ENCODE results near the gene CCDC134.

The CCDC134 gene

DNA sequence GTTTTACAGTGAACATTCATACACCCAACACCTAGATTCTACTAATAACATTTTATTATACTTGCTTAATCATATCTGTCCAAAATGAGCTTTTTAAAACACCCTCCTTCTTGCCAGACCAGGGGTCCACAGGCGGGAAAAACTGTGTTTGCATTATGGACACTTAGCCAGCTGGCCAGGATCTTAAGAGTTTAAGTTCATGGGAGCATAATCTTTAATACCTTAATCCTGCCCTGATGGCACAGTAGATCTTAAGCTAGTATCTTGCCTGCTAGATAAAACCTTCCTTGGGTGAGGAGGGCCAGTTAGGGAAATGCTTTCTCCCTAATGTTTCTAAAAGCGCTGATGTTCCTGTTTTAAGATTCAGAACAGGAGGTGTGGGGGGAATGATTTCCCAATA, 13.1 kb upstream of the CCDC134 start:
- no peak for DNase-seq (ENCODE audit: low read depth)

DNA sequence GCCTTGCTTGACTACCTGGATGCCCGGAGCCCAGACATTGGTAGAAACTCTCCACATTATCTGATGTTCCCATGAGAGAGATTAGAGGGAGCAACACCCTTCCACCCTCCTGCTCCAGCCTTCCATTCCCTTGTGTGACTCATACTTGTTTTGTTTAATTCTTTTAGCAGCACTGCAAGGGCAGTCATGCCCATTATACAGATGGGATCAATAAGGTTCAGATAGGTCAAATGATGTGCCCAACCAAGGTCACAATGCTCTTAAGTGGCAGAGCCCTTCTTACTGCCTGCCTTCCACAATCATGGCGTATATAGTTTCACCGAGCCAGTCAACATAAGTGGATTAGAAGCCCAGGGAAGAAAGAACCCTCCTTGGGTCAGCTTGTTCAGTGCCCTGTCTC, 6.6 kb upstream of the CCDC134 start:
- no peak for DNase-seq (ENCODE audit: low read depth)

DNA sequence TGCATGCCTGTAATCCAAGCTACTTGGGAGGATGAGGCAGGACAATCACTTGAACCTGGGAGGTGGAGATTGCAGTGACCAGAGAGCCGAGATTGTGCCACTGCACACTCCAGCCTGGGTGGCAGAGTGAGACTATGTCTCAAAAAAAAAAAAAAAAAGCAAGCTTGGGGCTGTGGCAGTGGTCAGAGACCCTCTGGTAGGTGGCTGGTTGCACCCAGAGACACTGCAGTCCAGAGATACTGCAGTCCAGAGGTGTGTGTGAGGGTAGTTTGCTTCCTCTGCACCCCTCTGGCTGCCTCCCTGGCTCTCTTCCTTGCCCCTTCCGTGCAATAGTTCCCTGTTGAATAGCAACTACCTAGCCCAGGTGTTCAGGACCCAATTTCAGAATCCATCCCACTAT, 1.7 kb upstream of the CCDC134 start:
- no peak for DNase-seq (ENCODE audit: low read depth)

DNA sequence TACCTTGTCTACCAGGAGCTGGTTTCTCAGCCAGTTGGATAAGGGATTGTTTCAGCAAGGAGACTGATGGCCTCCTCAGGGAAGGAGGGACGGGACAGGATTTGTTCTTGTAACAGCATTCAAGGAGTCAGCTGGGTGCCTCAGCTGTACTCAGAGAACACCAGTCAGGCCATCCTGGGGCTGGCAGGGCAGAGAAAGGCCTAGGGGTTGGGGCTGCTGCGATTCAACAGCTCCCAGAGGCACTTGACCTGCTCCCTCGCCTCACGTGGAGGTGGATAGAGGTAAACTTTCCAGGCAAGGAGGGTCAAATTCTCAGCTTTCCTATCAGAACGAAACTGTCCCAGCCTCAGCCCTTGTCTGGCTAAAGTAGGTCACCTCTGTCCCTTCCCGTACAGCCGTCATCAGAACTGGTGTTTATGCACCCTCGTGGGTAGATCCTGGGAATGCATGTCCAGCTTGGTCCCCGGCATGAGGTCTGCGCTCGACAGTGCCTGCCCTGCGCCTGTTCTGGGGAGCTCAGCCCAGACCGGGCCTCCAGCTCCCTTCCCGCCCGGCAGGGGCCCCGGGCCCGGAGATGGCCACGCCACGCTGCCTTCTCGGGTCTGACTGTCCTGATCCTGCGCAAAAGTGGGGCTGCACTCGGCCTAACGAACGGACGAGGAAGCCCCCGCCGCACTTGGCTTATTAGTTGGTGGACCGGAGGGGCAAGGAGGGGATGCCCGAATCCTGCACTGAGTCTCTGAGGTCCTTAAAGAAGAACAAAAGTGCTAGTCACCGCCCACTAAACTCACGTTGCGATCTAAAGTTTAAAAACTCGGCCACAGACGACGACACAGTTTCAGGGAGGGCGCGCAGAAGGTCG, 762 bp upstream of the CCDC134 start:
- peak; percentile 15 for DNase-seq (ENCODE audit: low read depth)

DNA sequence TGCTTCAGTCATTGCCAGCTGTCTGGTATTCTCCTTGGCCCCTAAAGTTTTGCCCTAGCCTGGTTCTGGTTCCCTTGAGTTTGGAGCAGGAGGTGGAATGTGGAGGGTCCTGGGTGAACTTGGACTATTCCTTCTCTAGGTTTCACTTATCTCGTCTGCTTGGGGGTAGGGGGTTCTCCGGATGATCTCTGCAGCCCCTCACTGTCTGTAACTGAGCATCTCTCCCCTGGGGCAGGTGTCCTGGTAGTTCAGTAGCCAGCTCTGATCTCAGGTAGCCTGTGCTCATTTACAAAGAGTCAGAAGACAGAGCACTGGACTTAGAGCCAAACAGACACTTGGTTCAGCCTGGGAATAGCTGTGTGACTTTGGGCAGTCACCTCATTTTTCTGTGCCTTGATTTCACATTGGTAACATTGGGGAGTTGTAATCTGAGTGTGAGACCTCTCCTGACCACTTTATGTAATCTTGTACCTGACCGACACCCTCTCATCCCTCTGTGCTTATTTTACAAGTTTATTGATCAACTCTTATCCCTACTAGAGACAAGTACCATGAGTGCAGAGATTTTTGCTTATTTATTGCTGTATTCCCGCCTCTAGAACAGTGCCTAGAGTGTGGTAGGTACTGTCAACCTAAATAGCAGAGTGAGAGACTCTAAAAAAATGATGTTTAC, 804 bp downstream of the CCDC134 start:
- no peak for DNase-seq (ENCODE audit: low read depth)

DNA sequence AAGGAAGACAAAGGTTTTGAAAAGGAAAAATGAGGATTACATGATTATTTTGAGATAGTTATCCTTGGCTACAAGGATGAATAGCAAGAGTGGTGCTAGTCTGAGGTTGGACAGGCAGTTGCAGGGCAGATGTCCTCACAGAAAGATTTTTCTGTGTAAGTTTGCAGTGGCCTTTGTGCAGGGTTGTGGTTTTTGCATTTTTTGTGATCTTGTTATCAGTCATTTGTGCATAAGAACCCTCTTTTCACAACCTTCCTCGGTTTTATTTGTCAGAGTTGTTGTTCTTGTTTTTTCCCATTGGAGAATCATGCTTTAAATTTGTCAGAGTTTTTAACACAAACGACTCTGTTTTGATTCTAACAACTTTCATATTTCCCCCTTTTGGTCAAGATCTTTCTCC, 1.4 kb downstream of the CCDC134 start:
- no peak for DNase-seq (ENCODE audit: low read depth)

DNA sequence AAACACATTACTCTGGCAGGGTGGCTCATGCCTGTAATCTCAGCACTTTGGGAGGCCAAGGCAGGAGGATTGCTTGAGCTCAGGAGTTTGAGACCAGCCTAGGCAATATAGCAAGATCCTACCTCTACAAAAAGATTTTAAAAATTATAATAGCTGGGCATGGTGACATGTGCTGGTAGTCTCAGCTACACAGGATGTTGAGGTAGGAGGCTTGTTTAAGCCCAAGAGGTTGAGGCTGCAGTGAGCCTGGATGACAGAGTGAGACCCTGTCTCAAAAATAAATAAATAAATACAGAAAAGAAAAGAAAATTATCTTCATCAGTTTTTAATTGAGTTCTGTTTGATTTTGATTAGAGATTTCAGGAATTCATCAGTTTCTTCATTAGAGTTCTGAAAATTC, 5.2 kb downstream of the CCDC134 start:
- DNase-seq (ENCODE audit: low read depth): no peak

DNA sequence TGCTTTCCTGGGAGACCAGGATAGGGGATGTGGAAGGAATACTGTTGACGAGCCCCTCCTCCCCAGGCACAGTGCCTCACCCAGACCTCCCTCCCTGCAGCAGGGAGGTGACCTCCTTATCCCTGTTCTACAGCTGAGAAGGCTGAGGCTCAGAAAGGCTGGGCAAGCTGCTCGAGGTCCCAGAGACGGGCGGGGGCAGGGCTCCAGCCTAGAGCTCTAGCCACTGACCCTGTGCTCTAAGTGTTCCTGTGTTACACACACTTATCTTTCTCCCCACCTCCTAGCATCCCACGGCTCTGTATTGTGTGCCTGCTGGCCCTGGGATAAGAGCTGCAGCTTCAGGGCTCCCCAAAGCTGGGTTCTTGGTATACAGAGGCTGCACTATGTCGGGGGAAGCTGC, 7.9 kb downstream of the CCDC134 start:
- no peak for DNase-seq (ENCODE audit: low read depth)

DNA sequence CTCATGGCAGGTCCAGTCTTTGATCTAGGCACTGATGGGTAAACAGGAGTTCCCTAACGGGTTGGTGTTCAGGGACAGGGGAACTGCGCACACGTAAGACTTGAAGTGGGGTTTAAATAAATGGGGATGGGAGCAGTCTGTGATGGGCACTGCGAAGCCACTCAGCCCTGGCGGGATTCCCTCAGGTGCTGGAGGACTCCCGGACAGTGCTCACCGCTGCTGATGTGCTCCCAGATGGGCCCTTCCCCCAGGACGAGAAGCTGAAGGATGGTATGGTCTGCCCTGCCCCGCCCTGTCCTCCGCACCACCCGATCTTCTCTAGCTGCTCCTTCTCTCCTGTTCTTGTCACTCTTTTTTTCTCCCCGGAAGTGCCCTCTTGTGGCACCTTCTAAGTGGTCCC, 9.5 kb downstream of the CCDC134 start:
- no peak for DNase-seq (ENCODE audit: low read depth)

DNA sequence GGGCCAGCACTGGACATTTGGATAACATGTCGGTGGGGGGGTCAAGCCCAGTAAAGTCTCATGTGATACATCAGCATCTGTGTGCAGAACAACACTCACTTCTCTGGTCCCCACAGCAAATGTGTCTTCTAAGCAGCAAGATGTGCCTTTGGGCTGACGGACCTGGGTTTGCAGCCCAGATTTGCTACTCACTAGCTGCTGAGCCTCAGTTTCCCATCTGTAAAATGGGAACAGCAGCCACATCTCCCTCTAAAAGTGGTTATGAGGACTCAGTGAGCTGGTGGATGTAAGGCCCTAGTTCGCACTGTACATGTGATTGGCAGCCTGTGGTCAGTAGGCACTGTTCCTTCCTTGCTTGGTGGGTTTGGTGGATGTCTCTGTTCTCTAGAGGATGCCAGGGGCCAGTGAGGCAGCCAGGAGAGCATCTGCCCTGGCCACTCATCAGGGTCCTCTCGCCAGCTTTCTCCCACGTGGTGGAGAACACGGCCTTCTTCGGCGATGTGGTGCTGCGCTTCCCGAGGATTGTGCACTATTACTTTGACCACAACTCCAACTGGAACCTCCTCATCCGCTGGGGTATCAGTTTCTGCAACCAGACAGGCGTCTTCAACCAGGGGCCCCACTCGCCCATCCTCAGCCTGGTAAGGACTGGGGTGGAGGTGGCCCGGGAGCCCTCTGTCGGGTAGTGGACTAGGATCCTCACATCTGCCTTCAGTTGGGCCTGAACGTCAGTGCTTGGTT, 12.5 kb downstream of the CCDC134 start:
- no peak for DNase-seq (ENCODE audit: low read depth)

DNA sequence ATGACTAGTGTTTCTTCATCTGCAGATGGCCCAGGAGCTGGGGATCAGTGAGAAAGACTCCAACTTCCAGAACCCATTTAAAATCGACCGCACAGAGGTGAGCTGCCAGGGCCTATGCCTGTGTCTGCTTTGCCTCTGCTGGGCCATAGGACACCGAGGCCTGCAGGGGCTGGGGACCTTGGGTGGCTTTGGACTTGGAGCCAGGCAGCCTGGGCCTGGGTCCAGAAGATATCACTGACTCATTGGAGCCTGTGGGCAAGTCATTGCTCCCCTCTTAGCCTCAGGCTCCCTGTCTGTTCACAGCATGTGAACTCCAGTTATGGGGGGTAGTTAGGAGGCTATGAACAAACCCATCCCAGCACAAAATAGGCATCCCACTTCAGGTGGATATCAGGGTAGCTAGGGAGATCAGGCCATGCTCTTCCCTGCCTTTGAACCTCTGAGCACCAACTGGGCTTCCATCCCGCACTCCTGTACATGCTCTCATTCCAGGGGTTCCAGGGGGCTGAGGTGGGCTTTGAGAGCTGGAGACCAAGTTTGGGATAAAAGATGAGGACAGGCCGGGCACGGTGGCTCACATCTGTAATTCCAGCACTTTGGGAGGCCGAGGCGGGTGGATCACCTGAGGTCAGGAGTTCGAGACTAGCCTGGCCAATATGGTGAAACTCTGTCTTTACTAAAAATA, 13.4 kb downstream of the CCDC134 start:
- DNase-seq (ENCODE audit: low read depth): no peak

DNA sequence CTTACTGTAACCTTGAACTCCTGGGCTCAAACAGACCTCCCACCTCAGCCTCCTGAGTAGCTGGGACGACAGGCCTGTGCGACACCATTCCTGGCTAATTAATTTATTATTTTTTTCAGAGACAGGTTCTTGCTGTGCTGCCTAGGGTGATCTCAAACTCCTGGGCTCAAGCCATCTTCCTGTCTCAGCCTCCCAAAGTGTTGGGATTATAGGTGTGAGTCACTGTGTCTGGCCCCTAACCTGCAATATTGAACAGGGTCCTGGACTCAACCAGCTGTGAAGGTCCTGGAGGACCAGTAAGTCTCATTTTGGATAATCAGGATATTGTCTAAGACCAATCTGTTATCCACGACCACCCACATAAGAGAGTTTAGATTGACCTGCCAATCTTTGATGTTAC, 15.2 kb downstream of the CCDC134 start:
- DNase-seq (ENCODE audit: low read depth): no peak

DNA sequence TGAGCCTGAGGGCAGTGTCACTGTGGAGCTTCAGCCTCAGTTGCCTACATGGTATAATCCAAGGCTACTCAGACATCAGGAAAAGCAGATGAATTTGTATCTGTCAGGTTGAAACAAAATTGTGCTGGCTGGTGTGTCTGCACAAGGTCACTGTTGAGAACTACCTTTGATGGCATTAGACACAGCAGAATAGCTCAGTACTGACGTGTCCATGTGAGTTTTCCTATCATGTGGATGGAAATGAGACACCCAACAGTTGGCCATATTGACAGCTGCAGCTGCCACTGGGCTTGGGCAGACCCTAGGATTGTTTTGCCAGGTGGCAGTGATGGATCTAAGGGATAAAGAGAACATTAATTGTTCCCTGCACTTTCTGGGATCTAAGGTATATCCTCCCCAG, 15.8 kb downstream of the CCDC134 start:
- DNase-seq (ENCODE audit: low read depth): no peak

DNA sequence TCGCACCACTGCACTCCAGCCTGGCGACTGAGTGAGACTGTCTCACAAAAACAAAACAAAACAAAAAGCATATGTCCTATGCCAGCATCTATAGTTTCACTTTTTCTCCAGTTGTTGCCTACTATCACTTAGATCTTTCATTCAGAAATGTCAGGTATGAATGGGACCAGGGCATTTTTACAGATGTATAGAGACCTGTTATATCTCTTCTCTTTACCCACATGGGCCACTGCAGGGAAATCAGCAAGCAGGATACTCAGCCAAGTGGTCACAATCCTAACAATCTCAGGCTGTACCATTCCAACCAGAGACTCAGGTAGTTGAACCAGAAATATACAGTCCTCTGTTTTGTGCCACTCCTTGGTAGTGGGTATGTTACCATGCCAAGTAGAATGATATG, 16.4 kb downstream of the CCDC134 start:
- no peak for DNase-seq (ENCODE audit: low read depth)

DNA sequence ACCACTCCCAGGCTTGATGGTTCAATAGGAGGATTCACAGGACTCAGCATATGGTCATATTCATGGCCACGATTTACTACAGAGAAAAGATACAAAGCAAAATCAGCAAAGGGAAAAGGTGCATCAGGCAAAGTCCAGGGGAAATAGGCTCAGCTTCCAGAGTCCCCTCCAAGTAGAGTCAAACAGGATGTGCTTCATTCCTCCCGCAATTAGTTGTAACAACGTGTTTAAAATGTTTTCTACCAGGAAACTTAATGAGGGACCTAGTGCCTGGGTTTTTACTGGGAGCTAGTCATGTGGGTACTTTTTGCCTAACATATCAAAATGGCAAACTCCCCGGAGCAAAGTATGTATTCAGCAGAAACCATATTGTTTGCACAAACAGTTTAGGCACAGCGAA, 17.5 kb downstream of the CCDC134 start:
- no peak for DNase-seq (ENCODE audit: low read depth)

DNA sequence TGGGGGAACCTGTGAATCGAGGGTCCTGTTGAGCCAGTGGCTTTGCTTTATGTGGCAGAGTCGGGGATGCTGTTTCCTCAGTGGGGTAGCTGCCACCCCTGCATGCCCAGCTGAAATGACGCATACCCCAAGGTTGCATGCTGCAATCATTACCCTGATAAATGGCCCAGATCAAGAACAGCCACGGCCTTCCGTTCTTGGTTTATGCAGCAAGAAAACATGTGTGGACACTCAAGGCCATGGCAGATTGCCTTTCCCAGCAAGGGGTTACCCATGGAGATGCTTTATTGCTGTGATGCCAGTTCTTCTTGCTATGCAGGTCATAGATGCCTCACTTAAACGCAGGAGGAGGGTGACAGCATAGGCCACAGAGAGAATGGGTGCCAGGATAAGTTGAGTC, 18.1 kb downstream of the CCDC134 start:
- peak; percentile 45 for DNase-seq (ENCODE audit: low read depth)

DNA sequence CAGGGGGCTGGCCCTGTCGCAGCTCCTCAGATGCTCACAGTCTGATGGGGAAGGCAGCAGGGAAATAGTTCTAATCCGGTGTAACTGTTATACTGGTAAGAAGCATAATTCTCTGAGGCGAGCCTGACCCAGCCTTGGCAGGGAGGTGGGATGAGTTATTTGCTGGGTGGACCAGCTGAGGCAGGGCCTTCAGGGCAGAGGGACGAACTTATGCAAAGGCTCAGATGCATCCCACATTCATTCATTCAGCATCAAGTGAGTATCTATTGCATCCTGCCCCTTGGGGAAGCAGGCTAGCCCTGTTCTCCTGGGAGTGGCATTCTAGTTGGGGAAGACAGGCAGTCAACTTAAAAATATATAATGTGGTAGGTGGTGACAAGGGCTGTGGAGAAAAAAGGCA, 18.8 kb downstream of the CCDC134 start:
- no peak for DNase-seq (ENCODE audit: low read depth)

DNA sequence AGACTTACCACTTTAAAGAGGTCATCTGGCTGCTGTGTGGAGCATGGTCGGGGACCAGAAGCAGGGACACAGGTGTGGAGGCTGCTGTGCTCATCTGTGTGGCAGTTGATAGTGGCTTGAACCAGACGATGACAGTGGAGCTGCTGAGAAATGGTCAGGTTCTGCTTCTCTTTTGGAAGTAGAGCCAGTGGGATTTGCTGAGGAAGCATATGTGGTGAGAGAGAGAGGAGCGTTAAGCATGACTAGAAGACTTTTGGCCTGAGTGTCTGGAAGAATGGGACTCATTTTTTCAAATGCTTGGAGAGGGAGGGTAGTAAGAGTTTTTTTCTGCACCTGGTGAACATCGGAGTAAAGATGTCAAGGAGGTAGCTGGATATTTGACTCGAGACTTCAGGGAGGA, 20.0 kb downstream of the CCDC134 start:
- DNase-seq (ENCODE audit: low read depth): no peak

DNA sequence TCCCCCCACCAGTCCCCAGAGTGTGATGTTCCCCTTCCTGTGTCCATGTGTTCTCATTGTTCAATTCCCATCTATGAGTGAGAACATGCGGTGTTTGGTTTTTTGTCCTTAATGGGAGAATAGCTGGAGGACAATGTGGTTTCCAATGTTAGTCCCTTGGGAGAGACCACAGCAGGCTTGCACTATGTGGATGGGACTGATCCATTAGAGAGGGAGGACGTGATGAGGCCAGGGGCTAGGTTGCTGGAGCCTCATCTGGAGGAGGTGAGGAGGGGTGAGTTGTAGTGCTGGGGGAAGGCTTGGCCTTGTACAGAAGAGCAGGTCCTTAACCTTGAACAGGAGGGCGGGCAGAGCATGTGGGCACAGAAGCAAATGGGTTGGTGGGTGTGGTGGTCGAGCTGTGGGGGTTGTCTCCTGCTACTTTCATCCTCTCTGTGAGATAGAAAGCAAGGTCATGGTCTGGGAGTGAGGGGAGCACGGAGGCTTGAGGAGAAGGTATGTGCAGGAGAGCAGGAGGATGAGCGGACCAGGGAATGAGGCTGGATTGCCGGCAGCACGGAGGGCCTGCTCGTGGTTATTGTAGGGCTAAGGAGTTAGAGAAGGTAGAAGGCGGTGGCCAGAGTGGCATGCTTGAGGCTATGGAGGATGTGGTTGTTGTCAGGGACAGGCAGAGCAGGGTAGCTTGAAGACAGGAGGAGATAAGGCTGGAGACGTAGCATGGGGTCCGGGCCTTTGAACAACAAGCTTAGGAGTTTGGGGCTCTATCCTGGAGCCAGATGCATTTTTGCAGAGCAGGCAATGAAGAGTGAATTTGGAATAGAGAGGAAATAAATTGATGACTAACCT, 21.2 kb downstream of the CCDC134 start:
- no peak for DNase-seq (ENCODE audit: low read depth)

DNA sequence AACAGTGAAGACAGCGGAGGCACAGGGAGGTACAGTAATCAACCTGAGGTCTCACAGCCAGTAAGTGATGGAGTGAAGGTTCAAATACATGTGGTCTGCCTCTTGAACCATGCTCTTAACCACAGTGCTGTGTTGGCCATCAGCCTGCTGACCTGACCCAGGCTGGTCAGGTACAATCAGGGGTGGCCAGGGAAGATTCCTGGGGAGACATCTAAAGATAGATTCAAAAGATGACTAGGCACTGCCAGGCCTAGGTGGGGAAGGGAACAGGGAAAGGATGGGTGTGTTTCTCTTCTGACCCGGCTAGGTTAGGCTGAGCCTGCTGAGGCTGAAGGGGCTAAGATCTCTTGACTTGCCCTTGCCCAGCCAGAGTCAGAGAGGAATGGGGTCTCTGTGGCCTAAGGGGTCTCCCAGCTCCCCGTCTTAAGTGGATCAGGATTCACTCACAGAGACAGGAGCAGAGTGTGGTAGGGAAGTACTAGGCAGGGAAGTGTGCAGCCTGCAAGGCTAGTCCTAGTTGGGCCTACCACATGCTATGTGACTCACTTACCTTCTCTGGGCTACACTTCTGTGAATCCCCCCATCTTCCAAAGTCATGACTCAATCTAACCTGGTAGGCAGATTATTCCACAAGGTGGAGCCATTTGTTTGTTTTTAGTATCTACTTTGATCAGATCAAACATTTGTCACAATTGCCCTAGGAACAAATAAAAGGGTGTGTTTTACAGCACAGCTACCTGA, 22.0 kb downstream of the CCDC134 start:
- DNase-seq (ENCODE audit: low read depth): peak; percentile 28

DNA sequence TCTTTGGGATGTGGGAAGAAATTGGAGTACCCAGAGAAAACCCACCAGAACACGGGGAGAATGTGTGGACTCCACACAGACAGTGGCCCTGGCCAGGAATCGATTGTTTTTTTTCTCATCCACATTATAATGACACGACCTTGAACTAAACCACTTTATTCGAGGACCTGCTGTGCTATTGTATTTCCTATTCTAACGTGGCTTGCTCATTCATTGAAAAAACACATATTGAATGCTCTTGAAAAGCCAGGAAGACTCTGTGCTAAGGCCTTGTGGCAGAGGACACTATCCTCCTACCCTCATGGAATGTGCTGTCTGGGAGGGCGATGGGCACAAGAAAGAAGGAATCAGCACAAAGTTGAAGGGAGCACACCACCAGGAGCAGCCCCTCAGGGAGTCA, 23.3 kb downstream of the CCDC134 start:
- DNase-seq (ENCODE audit: low read depth): no peak

All from fibroblast of gingiva (primary cell).